Panc1 (cell line): ENCODE measurements around the gene NELL2. TPM values are rescaled to one million over a fixed set of nuclear protein-coding genes. Genes with fewer than 3 reads are reported as not detected.

Experiments
- ATAC-seq: fragments of 200-7000 bp; cut with Tn5 transposase; 2 replicates; pipeline ENCODE4 v1.9.1; 2020; ENCODE audit warnings: mild to moderate bottlenecking, moderate library complexity
- BruUV-seq: library from RNA; stranded (reverse); fragments of 400-500 nt; replicated peaks from 2 replicates; lab custom pipeline; 2021; lab: Mats Ljungman, UMichigan
- CTCF ChIA-PET: fragments of 300-600 bp; sonication (Branson Sonifier 250); formaldehyde crosslinking; loops from one replicate; lab custom pipeline; 2022; ENCODE audit warnings: antibody characterized with exemption; lab: Charles Lee
- POLR2A ChIA-PET: fragments of 300-600 bp; sonication (Branson Sonifier 250); formaldehyde crosslinking; loops from one replicate; lab custom pipeline; 2022; ENCODE audit warnings: antibody characterized with exemption; lab: Charles Lee
- DNase-seq: peaks from one replicate; pipeline ENCODE4 v3.0.0-alpha.2; 2010; ENCODE audit warnings: low read depth, low spot score
- H3K27ac ChIP-seq: 2 replicates; pipeline ENCODE4 v1.5.1; 2011; ENCODE audit warnings: mild to moderate bottlenecking, low read length, inconsistent platforms
- H3K27me3 ChIP-seq: fragments of 200-500 bp; sonication (Bioruptor generic); 2 replicates; pipeline ENCODE4 v1.6.0; 2014; ENCODE audit warnings: low read length, inconsistent platforms; ENCODE audit not compliant: control insufficient read depth, insufficient read depth
- H3K36me3 ChIP-seq: fragments of 200-500 bp; sonication (Bioruptor generic); 2 replicates; pipeline ENCODE4 v1.5.1; 2014; ENCODE audit warnings: inconsistent platforms, mild to moderate bottlenecking, low read length, moderate library complexity; ENCODE audit not compliant: control insufficient read depth, insufficient read depth
- H3K4me1 ChIP-seq: 2 replicates; pipeline ENCODE4 v1.5.1; 2011; ENCODE audit warnings: inconsistent platforms, mild to moderate bottlenecking, low read length, moderate library complexity; ENCODE audit not compliant: control insufficient read depth, insufficient read depth
- H3K4me3 ChIP-seq, 2 experiments: 2 replicates each; pipeline ENCODE4 v1.5.1; 2011 to 2012; ENCODE audit warnings: low read depth in 2 of 2, low read length in 2 of 2, mild to moderate bottlenecking in 2 of 2, inconsistent platforms in 1 of 2, moderate library complexity in 1 of 2
- H3K9me3 ChIP-seq: fragments of 200-500 bp; sonication (Bioruptor generic); 2 replicates; pipeline ENCODE4 v1.5.1; 2014; ENCODE audit warnings: low read depth, mild to moderate bottlenecking, inconsistent platforms, low read length, moderate library complexity; ENCODE audit not compliant: control insufficient read depth, insufficient read depth
- CTCF ChIP-seq: fragments of 450-650 bp; IDR thresholded peaks from 2 replicates; pipeline ENCODE4 v1.5.1; 2017; ENCODE audit warnings: mild to moderate bottlenecking
- POLR2AphosphoS5 ChIP-seq: IDR thresholded peaks from 2 replicates; pipeline ENCODE4 v1.6.1; 2012; ENCODE audit warnings: mild to moderate bottlenecking, low read depth, low read length, moderate library complexity
- REST ChIP-seq, 2 experiments: IDR thresholded peaks; 2 replicates each; pipeline ENCODE4 v1.6.1; 2011 to 2012; ENCODE audit warnings: low read depth in 2 of 2, control low read depth in 1 of 2, low read length in 1 of 2, mild to moderate bottlenecking in 1 of 2, moderate library complexity in 1 of 2; ENCODE audit not compliant: insufficient read depth in 1 of 2
- SIN3A ChIP-seq: IDR thresholded peaks from 2 replicates; pipeline ENCODE4 v1.6.1; 2012; ENCODE audit warnings: low read depth, mild to moderate bottlenecking, low read length, moderate library complexity, borderline replicate concordance; ENCODE audit not compliant: insufficient read depth
- TCF7L2 ChIP-seq: IDR thresholded peaks from 2 replicates; pipeline ENCODE4 v1.6.1; 2011; ENCODE audit warnings: mild to moderate bottlenecking, low read depth, low read length, inconsistent platforms
- in situ Hi-C: cut with HindIII; loops from 2 replicates; pipeline ENCODE4 v1.10.0; 2016; ENCODE audit warnings: low sequenced_read_pairs, low pct_unique_long_range_greater_than_20kb
- intact Hi-C: fragments of 100-400 bp; cut with micrococcal nuclease; formaldehyde crosslinking; loops from one replicate; pipeline ENCODE4 v1.10.0; 2022; ENCODE audit not compliant: unreplicated experiment
- total RNA-seq: library from RNA; stranded (reverse); gene quantifications from one replicate; pipeline ENCODE4 v1.2.1, GENCODE V29; 2021; ENCODE audit not compliant: unreplicated experiment

The NELL2 gene
- total RNA-seq, 1 experiment from 2014 or later: 0.28 TPM

- no peak for ATAC-seq
- Histone ChIP-seq H3K4me3 (no peak overlapping the region), H3K27ac (no peak overlapping the region), H3K4me1 (no peaks in the 10 kb centered on the region), H3K36me3 (no peaks in the 10 kb centered on the region), H3K27me3 (no peaks in the 10 kb centered on the region), H3K9me3 (no peaks in the 10 kb centered on the region)
- BruUV-seq: no TSS peak
- CTCF ChIA-PET: no interaction called here
- in situ Hi-C loops (no loop called here), intact Hi-C loops (no loop called here)
- no peak for DNase-seq
- no peak for TF ChIP-seq TCF7L2
- POLR2A ChIA-PET: no interaction called here
These were observed 58.4 kb downstream of the NELL2 start for GRCh38 chr12:44817687-44818086.

GRCh38 chr12:44816446-44817017 is 59.6 kb downstream of the NELL2 start:
- intact Hi-C loops: no loop called here
- ATAC-seq (no peak), DNase-seq (no peak)
- Histone ChIP-seq H3K36me3 (no peaks in the 10 kb centered on the region), H3K4me1 (no peaks in the 10 kb centered on the region), H3K27me3 (no peaks in the 10 kb centered on the region), H3K4me3 (no peak overlapping the region), H3K27ac (no peak overlapping the region), H3K9me3 (no peaks in the 10 kb centered on the region)
- TF ChIP-seq SIN3A (no peak), CTCF (no peak), POLR2AphosphoS5 (no peak), REST (IDR thresholded peaks at IDR 0.05; ENCODE audit: insufficient read depth in 1 of 2, low read depth in 2 of 2, low read length in 1 of 2) (no peak), TCF7L2 (no peak)
- CTCF ChIA-PET: no interaction called here
- POLR2A ChIA-PET: no interaction called here
- in situ Hi-C loops: no loop called here
- BruUV-seq: no TSS peak

GRCh38 chr12:44812062-44812461 is 64.1 kb downstream of the NELL2 start:
- H3K27ac ChIP-seq: no peak overlapping the region
- no peak overlapping the region for H3K4me3 ChIP-seq
- ATAC-seq: no peak
- in situ Hi-C loops (no loop called here), intact Hi-C loops (no loop called here)
- TF ChIP-seq POLR2AphosphoS5 (no peak), TCF7L2 (no peak), SIN3A (no peak), REST (IDR thresholded peaks at IDR 0.05; ENCODE audit: insufficient read depth in 1 of 2, low read depth in 2 of 2, low read length in 1 of 2) (no peak), CTCF (no peak)
- ChIA-PET CTCF (no interaction called here), POLR2A (no interaction called here)
- H3K27me3 ChIP-seq: no peaks in the 10 kb centered on the region
- no peaks in the 10 kb centered on the region for H3K9me3 ChIP-seq
- no peak for DNase-seq
- no peaks in the 10 kb centered on the region for H3K4me1 ChIP-seq
- no TSS peak for BruUV-seq
- no peaks in the 10 kb centered on the region for H3K36me3 ChIP-seq
